MCF 10A (cell line): ENCODE data around the gene PRDX1. TPM values are rescaled to one million over a fixed set of nuclear protein-coding genes. Genes with fewer than 3 reads are reported as not detected.

Experiments
- BruUV-seq: library from RNA; stranded (reverse); fragments of 400-500 nt; replicated peaks from 2 replicates; lab custom pipeline; 2021; lab: Mats Ljungman, UMichigan
- CTCF ChIA-PET: fragments of 300-600 bp; sonication (Branson Sonifier 250); formaldehyde crosslinking; extraction: SDS; loops from one replicate; lab custom pipeline; 2021; ENCODE audit warnings: antibody characterized with exemption, inconsistent platforms; lab: Yijun Ruan, JAX
- POLR2A ChIA-PET: fragments of 300-600, 350-650 bp; sonication (Branson Sonifier 250); formaldehyde crosslinking; extraction: SDS; loops from one replicate; lab custom pipeline; 2020; ENCODE audit warnings: antibody characterized with exemption, inconsistent platforms; lab: Yijun Ruan, JAX
- DNase-seq: peaks from one replicate; pipeline ENCODE4 v3.0.0-alpha.2; 2018; ENCODE audit not compliant: unreplicated experiment
- H3K27ac Mint-ChIP-seq: one replicate; pipeline ENCODE4 v1.8.0; 2022; ENCODE audit warnings: mild to moderate bottlenecking, low read depth, mixed read lengths; ENCODE audit not compliant: unreplicated experiment
- H3K27me3 Mint-ChIP-seq: one replicate; pipeline ENCODE4 v1.8.0; 2022; ENCODE audit warnings: mixed read lengths; ENCODE audit not compliant: insufficient read depth, unreplicated experiment
- H3K36me3 Mint-ChIP-seq: one replicate; pipeline ENCODE4 v1.8.0; 2022; ENCODE audit warnings: mild to moderate bottlenecking, moderate library complexity, mixed read lengths; ENCODE audit not compliant: insufficient read depth, unreplicated experiment
- H3K4me1 Mint-ChIP-seq: one replicate; pipeline ENCODE4 v1.8.0; 2022; ENCODE audit warnings: mixed read lengths; ENCODE audit not compliant: insufficient read depth, unreplicated experiment
- H3K4me3 Mint-ChIP-seq: one replicate; pipeline ENCODE4 v1.8.0; 2022; ENCODE audit warnings: mild to moderate bottlenecking, moderate library complexity, mixed read lengths; ENCODE audit not compliant: unreplicated experiment
- H3K9me3 Mint-ChIP-seq: one replicate; pipeline ENCODE4 v1.8.0; 2022; ENCODE audit warnings: mixed read lengths; ENCODE audit not compliant: unreplicated experiment
- intact Hi-C: fragments of 100-400 bp; cut with micrococcal nuclease; formaldehyde crosslinking; loops from 2 replicates; pipeline ENCODE4 v1.14.1; 2022
- total RNA-seq: library from RNA; stranded (reverse); gene quantifications from 2 replicates; pipeline ENCODE4 v1.2.3, GENCODE V29; 2022
- TF ChIP-seq, protein P1 (sequence below): fragments of 200-600 bp; IDR thresholded peaks from one replicate; pipeline ENCODE4 v1.8.0; 2022; ENCODE audit warnings: antibody characterized with exemption, mild to moderate bottlenecking; ENCODE audit not compliant: unreplicated experiment

The PRDX1 gene
- total RNA-seq, 1 experiment from 2014 or later: 207 TPM

DNA sequence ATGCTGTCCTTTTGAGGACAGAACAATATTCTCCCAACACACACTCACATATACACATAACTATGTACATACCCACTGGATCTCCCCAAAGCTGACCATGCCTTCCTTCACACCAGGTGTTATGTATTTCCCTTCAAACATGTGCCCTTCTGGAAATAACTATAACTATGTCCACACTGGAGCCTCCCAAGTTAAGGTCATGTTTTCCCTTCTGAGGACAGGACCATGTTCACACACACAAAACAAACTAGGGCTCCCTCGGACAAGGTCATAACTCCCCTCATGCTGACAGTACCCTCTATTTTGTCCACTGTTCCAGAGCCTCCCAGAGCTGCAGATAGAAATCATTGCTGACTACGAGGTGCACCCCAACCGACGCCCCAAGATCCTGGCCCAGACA is 13.8 kb downstream of the PRDX1 start:
- no peak for DNase-seq
- intact Hi-C loops: no loop called here
- Mint-ChIP-seq H3K4me1 (no peaks in the 10 kb centered on the region), H3K27ac (peak overlapping the region; percentile 2), H3K4me3 (no peak overlapping the region), H3K9me3 (no peaks in the 10 kb centered on the region), H3K27me3 (no peaks in the 10 kb centered on the region), H3K36me3 (peaks cover 54% of the 10 kb centered on the region)
- POLR2A ChIA-PET: interaction anchor here (0.9 to 3.4 kb wide), 8 partner anchors 8 to 522 kb away, joined by 3 to 20 read pairs (median 4); partner anchors contain the start of genes AKR1A1, CCDC163, EIF2B3 and MMACHC
- TF ChIP-seq, protein P1, sequence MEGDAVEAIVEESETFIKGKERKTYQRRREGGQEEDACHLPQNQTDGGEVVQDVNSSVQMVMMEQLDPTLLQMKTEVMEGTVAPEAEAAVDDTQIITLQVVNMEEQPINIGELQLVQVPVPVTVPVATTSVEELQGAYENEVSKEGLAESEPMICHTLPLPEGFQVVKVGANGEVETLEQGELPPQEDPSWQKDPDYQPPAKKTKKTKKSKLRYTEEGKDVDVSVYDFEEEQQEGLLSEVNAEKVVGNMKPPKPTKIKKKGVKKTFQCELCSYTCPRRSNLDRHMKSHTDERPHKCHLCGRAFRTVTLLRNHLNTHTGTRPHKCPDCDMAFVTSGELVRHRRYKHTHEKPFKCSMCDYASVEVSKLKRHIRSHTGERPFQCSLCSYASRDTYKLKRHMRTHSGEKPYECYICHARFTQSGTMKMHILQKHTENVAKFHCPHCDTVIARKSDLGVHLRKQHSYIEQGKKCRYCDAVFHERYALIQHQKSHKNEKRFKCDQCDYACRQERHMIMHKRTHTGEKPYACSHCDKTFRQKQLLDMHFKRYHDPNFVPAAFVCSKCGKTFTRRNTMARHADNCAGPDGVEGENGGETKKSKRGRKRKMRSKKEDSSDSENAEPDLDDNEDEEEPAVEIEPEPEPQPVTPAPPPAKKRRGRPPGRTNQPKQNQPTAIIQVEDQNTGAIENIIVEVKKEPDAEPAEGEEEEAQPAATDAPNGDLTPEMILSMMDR: no peak
- CTCF ChIA-PET: interaction anchor here (0.6 to 1.7 kb wide), 4 partner anchors 9 to 158 kb away, joined by 3 to 10 read pairs (median 4); no protein-coding TSS in a partner anchor
- TSS peak; percentile 7 for BruUV-seq

DNA sequence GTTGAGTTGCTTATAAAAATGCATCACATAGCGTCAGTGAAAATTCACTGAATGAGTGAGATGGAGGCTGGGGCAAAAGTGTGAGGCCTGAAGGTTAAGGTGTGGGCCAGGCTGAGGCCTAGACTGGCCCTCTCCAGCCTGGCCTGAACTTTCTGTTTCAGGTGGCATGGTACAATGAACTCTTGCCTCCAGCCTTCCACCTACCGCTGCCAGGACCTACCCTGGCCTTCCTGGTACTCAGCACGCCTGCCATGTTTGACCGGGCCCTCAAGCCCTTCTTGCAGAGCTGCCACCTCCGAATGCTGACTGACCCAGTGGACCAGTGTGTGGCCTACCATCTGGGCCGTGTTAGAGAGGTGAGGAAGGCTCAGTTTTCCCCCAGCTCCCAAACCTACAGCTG is 14.5 kb downstream of the PRDX1 start:
- Mint-ChIP-seq H3K4me1 (peaks cover under 1% of the 10 kb centered on the region), H3K36me3 (peaks cover 49% of the 10 kb centered on the region), H3K27ac (no peak overlapping the region), H3K9me3 (no peaks in the 10 kb centered on the region), H3K4me3 (no peak overlapping the region), H3K27me3 (no peaks in the 10 kb centered on the region)
- no peak for DNase-seq
- intact Hi-C loops: no loop called here
- TF ChIP-seq, protein P1: no peak
- CTCF ChIA-PET: interaction anchor here (0.9 kb wide), 1 partner anchor 63 kb away, joined by 3 read pairs; no protein-coding TSS in a partner anchor
- BruUV-seq: no TSS peak
- POLR2A ChIA-PET: interaction anchor here (1.0 to 3.4 kb wide), 5 partner anchors 14 to 521 kb away, joined by 3 to 20 read pairs (median 4); partner anchors contain the start of genes EIF2B3 and PRDX1

DNA sequence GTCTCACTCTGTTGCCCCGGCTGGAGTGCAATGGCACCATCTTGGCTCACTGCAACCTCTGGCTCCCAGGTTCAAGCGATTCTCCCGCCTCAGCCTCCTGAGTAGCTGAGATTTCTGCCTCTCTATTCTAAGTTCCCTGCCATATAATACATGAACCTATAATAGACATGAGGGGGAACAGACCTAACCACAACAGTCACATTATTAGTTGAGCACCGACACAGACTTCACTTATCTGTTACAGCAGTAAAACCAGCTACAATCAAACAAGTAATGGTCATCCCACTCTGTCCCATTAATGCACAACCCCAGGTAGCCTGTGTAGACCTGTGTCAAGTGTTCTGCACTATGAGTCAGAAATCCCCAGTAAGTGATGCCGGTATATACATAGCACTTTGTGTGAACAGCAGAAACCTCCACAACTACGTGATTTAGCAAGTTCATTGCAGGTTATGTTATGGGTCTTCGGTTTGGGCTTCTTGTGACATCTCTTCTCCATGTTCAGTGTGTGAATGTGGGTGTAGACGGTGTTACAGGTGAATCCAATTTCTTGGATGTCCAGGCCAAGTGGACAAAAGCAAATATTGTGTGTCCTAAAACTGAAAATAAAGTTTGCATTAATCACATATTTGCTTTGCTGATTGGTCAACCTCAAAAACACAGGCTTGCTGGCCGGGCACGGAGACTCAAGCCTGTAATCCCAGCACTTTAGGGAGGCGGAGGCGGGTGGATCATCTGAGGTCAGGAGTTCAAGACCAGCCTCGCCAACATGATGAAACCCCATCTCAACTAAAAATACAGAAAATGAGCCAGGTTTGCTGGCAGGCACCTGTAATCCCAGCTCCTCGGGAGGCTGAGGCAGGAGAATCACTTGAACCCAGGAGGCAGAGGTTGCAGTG is 18.0 kb downstream of the PRDX1 start:
- Mint-ChIP-seq H3K27ac (no peak overlapping the region), H3K27me3 (no peaks in the 10 kb centered on the region), H3K4me1 (peaks cover 24% of the 10 kb centered on the region), H3K4me3 (no peak overlapping the region), H3K9me3 (no peaks in the 10 kb centered on the region), H3K36me3 (peaks cover 16% of the 10 kb centered on the region)
- intact Hi-C loops: no loop called here
- ChIA-PET CTCF (interaction anchor here (1.0 to 4.4 kb wide), 2 partner anchors 9 to 66 kb away, joined by 3 to 25 read pairs; no protein-coding TSS in a partner anchor), POLR2A (interaction anchor here (1.1 to 1.8 kb wide), 3 partner anchors 12 to 54 kb away, joined by 3 to 9 read pairs (median 4); partner anchors contain the start of genes PRDX1 and TESK2)
- TF ChIP-seq, protein P1: no peak
- BruUV-seq: no TSS peak
- DNase-seq: no peak

DNA sequence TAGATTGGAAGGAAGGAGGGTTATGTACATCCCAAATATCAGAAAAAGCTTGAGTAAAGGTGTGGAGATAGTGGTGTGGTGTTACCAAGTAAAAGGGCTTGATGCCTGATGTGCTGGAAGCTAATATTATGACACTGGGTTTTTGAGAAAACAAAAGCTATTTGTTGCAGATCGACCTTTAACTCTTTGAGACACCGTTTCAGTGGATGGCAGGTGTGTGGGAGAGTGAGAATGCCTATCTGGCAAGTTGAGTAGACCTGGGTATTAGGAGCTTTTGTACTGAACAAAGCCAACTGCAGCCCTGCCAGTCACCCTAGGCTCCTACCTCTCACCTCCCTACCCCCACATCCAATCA is 20.2 kb downstream of the PRDX1 start:
- intact Hi-C loops: no loop called here
- H3K27me3 Mint-ChIP-seq: no peaks in the 10 kb centered on the region
- POLR2A ChIA-PET: interaction anchor here (0.6 to 4.2 kb wide), 12 partner anchors 9 to 701 kb away, joined by 3 to 36 read pairs (median 4); partner anchors contain the start of genes AKR1A1, HECTD3, NASP and PLK3
- TF ChIP-seq, protein P1: no peak
- peaks cover 26% of the 10 kb centered on the region for H3K4me1 Mint-ChIP-seq
- DNase-seq: no peak
- no peak overlapping the region for H3K27ac Mint-ChIP-seq
- no peaks in the 10 kb centered on the region for H3K9me3 Mint-ChIP-seq
- CTCF ChIA-PET: interaction anchor here (0.6 to 4.4 kb wide), 9 partner anchors 11 to 483 kb away, joined by 3 to 25 read pairs (median 4); no protein-coding TSS in a partner anchor
- BruUV-seq: no TSS peak
- peak overlapping the region; percentile 97 for H3K4me3 Mint-ChIP-seq
- peaks cover 9% of the 10 kb centered on the region for H3K36me3 Mint-ChIP-seq
